Endodermal cell (in vitro differentiated cells): ENCODE results near the gene SPDYE4. TPM values are rescaled to one million over a fixed set of nuclear protein-coding genes. Genes with fewer than 3 reads are reported as not detected.

Experiments used
- DNase-seq: peaks from one replicate; pipeline ENCODE4 v3.0.0-alpha.2; 2017
- H3K27ac ChIP-seq: 2 replicates; pipeline ENCODE4 v1.5.1; 2013; ENCODE audit warnings: mild to moderate bottlenecking, low read depth, low read length, moderate library complexity
- H3K27me3 ChIP-seq: 2 replicates; pipeline ENCODE4 v1.6.1; 2013; ENCODE audit warnings: mild to moderate bottlenecking, low read length, moderate library complexity; ENCODE audit not compliant: insufficient read depth, control insufficient read depth, poor library complexity, severe bottlenecking
- H3K36me3 ChIP-seq: 2 replicates; pipeline ENCODE4 v1.7.0; 2013; ENCODE audit warnings: mild to moderate bottlenecking, low read length, moderate library complexity; ENCODE audit not compliant: control insufficient read depth, insufficient read depth
- H3K4me1 ChIP-seq: one replicate; pipeline ENCODE4 v1.7.0; 2013; ENCODE audit warnings: low read length; ENCODE audit not compliant: control insufficient read depth, insufficient read depth
- H3K4me3 ChIP-seq: 2 replicates; pipeline ENCODE4 v1.5.1; 2013; ENCODE audit warnings: mild to moderate bottlenecking, low read length, moderate library complexity
- H3K9ac ChIP-seq: 2 replicates; pipeline ENCODE4 v1.6.1; 2013; ENCODE audit warnings: mild to moderate bottlenecking, low read length, moderate library complexity; ENCODE audit not compliant: poor library complexity, severe bottlenecking; ENCODE audit errors: extremely low read depth
- H3K9me3 ChIP-seq: 2 replicates; pipeline ENCODE4 v1.6.1; 2013; ENCODE audit warnings: mild to moderate bottlenecking, low read length, moderate library complexity; ENCODE audit not compliant: control insufficient read depth
- H3K27ac Mint-ChIP-seq: 2 replicates; pipeline ENCODE4 v1.8.0; 2020; ENCODE audit warnings: mixed read lengths
- H3K27me3 Mint-ChIP-seq: 2 replicates; pipeline ENCODE4 v1.8.0; 2021; ENCODE audit warnings: mild to moderate bottlenecking, mixed read lengths; ENCODE audit not compliant: insufficient read depth
- H3K36me3 Mint-ChIP-seq: 2 replicates; pipeline ENCODE4 v1.8.0; 2020; ENCODE audit warnings: low read depth, mixed read lengths
- H3K4me1 Mint-ChIP-seq: 2 replicates; pipeline ENCODE4 v1.8.0; 2020; ENCODE audit warnings: mixed read lengths
- H3K4me3 Mint-ChIP-seq: 2 replicates; pipeline ENCODE4 v1.8.0; 2020; ENCODE audit warnings: mild to moderate bottlenecking, moderate library complexity, mixed read lengths
- H3K9me3 Mint-ChIP-seq: 2 replicates; pipeline ENCODE4 v1.8.0; 2020; ENCODE audit warnings: mild to moderate bottlenecking, mixed read lengths
- CTCF ChIP-seq: fragments of 200-600 bp; sonication (generic); conservative IDR thresholded peaks from 2 replicates; pipeline ENCODE4 v1.5.0; 2021; ENCODE audit warnings: antibody characterized with exemption, mild to moderate bottlenecking
- WGBS, 2 experiments: methylation state at CpG; one replicate each; pipeline versions ENCODE4 v1.1.5 to v1.1.7; 2013; ENCODE audit warnings: missing lambda C conversion rate in 2 of 2, mixed read lengths in 1 of 2; ENCODE audit not compliant: insufficient coverage in 1 of 2, insufficient read length in 1 of 2; 5-methylcytosine and 5-hydroxymethylcytosine counted together
- total RNA-seq, 2 donors: library from RNA; stranded (reverse); fragmentation: NEBNext Ultra II Directional in 1 of 2; extraction: Animal tissue kit (Norgen Biotek cat#: 25700) in 1 of 2; gene quantifications; 2 replicates in 1 of 2; 3 replicates in 1 of 2; pipeline ENCODE4 v1.2.1, GENCODE V29; 2021

SPDYE4 gene
- total RNA-seq, 2 donors from 2014 or later = not detected

- Histone ChIP-seq H3K27me3 (peaks cover 19% of the 10 kb centered on the region), H3K27ac (no peak overlapping the region), H3K4me1 (peaks cover 14% of the 10 kb centered on the region), H3K9ac (no peak overlapping the region), H3K4me3 (no peak overlapping the region), H3K9me3 (peaks cover 16% of the 10 kb centered on the region), H3K36me3 (no peaks in the 10 kb centered on the region)
- peaks cover 5% of the 10 kb centered on the region for H3K36me3 Mint-ChIP-seq
- 97 to 100% methylated on average over 1 to 3 of the region's 6 CpGs for WGBS, 2 experiments
- DNase-seq = no peak
- H3K27me3 Mint-ChIP-seq = peaks cover 22% of the 10 kb centered on the region
- H3K9me3 Mint-ChIP-seq = peaks cover 17% of the 10 kb centered on the region
- H3K27ac Mint-ChIP-seq = no peak overlapping the region
- peaks cover 18% of the 10 kb centered on the region for H3K4me1 Mint-ChIP-seq
- no peak overlapping the region for H3K4me3 Mint-ChIP-seq
- no peak for TF ChIP-seq CTCF
Measured at GRCh38 chr17:8792646-8793045, 34.3 kb upstream of the SPDYE4 start.

GRCh38 chr17:8791910-8792270, 33.5 kb upstream of the SPDYE4 start:
- H3K4me1 ChIP-seq = peaks cover 14% of the 10 kb centered on the region
- H3K36me3 Mint-ChIP-seq = peaks cover 5% of the 10 kb centered on the region
- H3K27ac ChIP-seq = no peak overlapping the region
- peaks cover 12% of the 10 kb centered on the region for H3K27me3 ChIP-seq
- no peaks in the 10 kb centered on the region for H3K36me3 ChIP-seq
- H3K27ac Mint-ChIP-seq = no peak overlapping the region
- peaks cover 16% of the 10 kb centered on the region for H3K27me3 Mint-ChIP-seq
- no peak for DNase-seq
- no peak overlapping the region for H3K4me3 Mint-ChIP-seq
- peaks cover 17% of the 10 kb centered on the region for H3K9me3 Mint-ChIP-seq
- H3K9me3 ChIP-seq = peaks cover 16% of the 10 kb centered on the region
- WGBS, 2 experiments = 93 to 95% methylated on average over 2 of the region's 2 CpGs
- H3K4me3 ChIP-seq = peak overlapping the region; percentile 14
- H3K4me1 Mint-ChIP-seq = peaks cover 18% of the 10 kb centered on the region
- no peak overlapping the region for H3K9ac ChIP-seq
- TF ChIP-seq CTCF = no peak

GRCh38 chr17:8791248-8791909, 33.0 kb upstream of the SPDYE4 start:
- peaks cover 13% of the 10 kb centered on the region for H3K27me3 Mint-ChIP-seq
- DNase-seq = no peak
- Histone ChIP-seq H3K9ac (no peak overlapping the region), H3K4me3 (peak overlapping the region; percentile 14), H3K4me1 (peaks cover 14% of the 10 kb centered on the region), H3K36me3 (no peaks in the 10 kb centered on the region), H3K27ac (no peak overlapping the region), H3K27me3 (peaks cover 10% of the 10 kb centered on the region), H3K9me3 (peaks cover 16% of the 10 kb centered on the region)
- no peak overlapping the region for H3K27ac Mint-ChIP-seq
- WGBS, 2 experiments = 88 to 100% methylated on average over 1 to 4 of the region's 4 CpGs
- H3K9me3 Mint-ChIP-seq = peaks cover 17% of the 10 kb centered on the region
- no peak overlapping the region for H3K4me3 Mint-ChIP-seq
- peaks cover 18% of the 10 kb centered on the region for H3K4me1 Mint-ChIP-seq
- H3K36me3 Mint-ChIP-seq = peaks cover 5% of the 10 kb centered on the region
- peak; percentile 73 for TF ChIP-seq CTCF
